Activated T-helper 1 cell treated with anti-CD3 and anti-CD28 coated beads, Interleukin-2, amount 50 U/mL, for 16 hours (primary cell): ENCODE measurements around the gene SEC61A1.

Experiments used
- DNase-seq, 2 donors: peaks; one replicate each; pipeline ENCODE4 v3.0.0-alpha.2; 2020; ENCODE audit warnings: low read depth in 1 of 2, low spot score in 1 of 2

The SEC61A1 gene

GRCh38 chr3:128056258-128056657, 4.0 kb downstream of the SEC61A1 start:
- DNase-seq, result no peak

- DNase-seq, result no peak
These were observed 8.5 kb downstream of the SEC61A1 start for GRCh38 chr3:128060473-128061381.

- no peak for DNase-seq
These were observed 10.0 kb downstream of the SEC61A1 start for GRCh38 chr3:128062033-128062745.

- no peak for DNase-seq
These were observed 11.6 kb downstream of the SEC61A1 start for GRCh38 chr3:128063865-128064264.

- DNase-seq, result no peak
These were observed 12.7 kb downstream of the SEC61A1 start for GRCh38 chr3:128064962-128065361.

- DNase-seq, result no peak
These were observed 13.9 kb downstream of the SEC61A1 start for GRCh38 chr3:128066114-128066513.

- DNase-seq, result no peak
These were observed 14.4 kb downstream of the SEC61A1 start for GRCh38 chr3:128066676-128067075.

- no peak for DNase-seq
These were observed 15.3 kb downstream of the SEC61A1 start for GRCh38 chr3:128067489-128067888.

GRCh38 chr3:128068156-128068620, 16.0 kb downstream of the SEC61A1 start:
- no peak for DNase-seq

- DNase-seq, result no peak
These were observed 17.0 kb downstream of the SEC61A1 start for GRCh38 chr3:128069271-128069670.

GRCh38 chr3:128070898-128071591, 18.8 kb downstream of the SEC61A1 start:
- no peak for DNase-seq

- DNase-seq, result no peak
These were observed 19.7 kb downstream of the SEC61A1 start for GRCh38 chr3:128071771-128072453.

GRCh38 chr3:128072454-128073184, 20.4 kb downstream of the SEC61A1 start:
- DNase-seq, result no peak

- DNase-seq, result no peak
These were observed 21.0 kb downstream of the SEC61A1 start for GRCh38 chr3:128073185-128073725.

GRCh38 chr3:128073807-128074206, 21.6 kb downstream of the SEC61A1 start:
- no peak for DNase-seq

GRCh38 chr3:128074851-128075521, 22.7 kb downstream of the SEC61A1 start:
- DNase-seq, result no peak

GRCh38 chr3:128075522-128076482, 23.6 kb downstream of the SEC61A1 start:
- DNase-seq, result peak; percentile 74 to 77

GRCh38 chr3:128076483-128077201, 24.4 kb downstream of the SEC61A1 start:
- no peak for DNase-seq
